Stimulated activated CD8-positive, alpha-beta memory T cell treated with anti-CD3 and anti-CD28 coated beads, Interleukin-12 subunit alpha, Interleukin-12 subunit beta, amount 100 ng/mL, for 4 hours (primary cell): ENCODE results near the gene PRR22.

Experiments
- DNase-seq: peaks from one replicate; pipeline ENCODE4 v3.0.0-alpha.2; 2020; ENCODE audit warnings: low read depth

Gene PRR22

DNA sequence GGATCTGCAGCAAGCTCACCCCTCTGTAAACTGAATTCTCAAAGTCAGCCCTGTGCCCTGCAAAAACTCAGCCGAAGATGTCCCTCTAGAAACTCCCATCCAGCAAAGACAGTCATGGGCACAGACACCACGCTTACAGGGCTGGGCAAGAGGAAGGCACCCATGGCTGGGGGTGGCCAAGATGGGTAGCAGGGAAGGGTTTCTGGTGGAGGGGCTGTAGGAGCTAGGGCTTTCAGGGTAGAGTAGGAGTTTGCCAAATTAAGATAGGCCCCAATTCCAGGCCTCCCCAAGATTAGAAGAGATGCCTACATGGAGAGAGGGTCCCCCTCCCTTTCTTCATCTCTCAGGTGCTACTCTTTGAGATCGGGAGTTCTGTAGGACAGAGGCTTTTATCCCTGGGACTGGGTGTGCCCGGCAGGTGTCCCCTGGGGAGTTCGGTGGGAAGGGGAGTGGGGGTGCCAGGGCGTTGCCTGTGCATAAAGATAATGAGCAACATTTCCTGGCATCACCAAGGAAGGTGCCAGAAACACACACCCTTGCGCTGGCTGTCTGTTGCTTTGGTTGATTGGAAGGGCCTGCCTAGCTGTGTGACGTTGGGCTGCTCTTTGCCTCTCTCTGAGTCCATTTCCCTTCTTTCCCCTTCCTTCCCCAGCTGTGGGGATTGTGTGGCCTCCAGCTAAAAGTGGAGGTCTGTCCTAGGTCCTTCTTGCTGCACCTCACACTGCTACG is 29.7 kb upstream of the PRR22 start:
- DNase-seq, result no peak

DNA sequence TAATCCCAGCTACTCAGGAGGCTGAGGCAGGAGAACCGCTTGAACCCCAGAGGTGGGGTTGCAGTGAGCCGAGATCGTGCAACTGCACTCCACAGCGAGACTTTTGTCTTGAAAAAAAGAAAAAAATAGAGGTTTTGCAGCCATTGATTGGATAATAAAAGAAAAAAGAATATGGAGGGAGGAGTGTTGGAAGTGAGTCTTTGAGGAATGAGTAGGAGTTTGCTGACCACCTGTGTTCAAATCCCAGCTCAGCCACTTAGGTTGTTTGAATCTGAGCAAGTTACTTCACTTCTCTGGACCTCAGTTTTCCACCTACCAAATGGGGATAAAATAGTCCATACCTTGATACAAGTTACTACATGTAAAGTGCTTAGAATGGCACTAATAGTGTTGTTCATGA is 26.6 kb upstream of the PRR22 start:
- no peak for DNase-seq

DNA sequence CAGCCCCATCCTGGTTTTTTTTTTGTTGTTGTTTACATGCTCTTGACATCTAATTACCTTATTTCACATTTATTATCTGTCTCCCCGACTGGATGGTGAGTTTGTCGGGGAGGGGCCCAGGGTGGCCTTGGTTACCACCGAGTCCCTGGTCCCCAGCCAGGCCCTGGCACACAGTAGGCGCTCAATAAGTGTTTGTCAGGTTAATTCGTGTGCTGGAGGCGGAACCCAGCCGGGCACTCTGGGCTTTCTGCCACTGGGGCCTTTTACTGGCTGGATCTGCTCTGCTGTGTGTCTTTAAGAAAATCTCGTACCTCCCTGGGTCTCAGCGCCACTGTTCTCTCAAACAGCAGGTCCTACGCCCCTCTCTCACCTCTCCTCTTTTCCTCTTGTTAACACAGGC is 24.9 kb upstream of the PRR22 start:
- no peak for DNase-seq

- DNase-seq, result no peak
These were observed 24.5 kb upstream of the PRR22 start for GRCh38 chr19:5809053-5809452.

DNA sequence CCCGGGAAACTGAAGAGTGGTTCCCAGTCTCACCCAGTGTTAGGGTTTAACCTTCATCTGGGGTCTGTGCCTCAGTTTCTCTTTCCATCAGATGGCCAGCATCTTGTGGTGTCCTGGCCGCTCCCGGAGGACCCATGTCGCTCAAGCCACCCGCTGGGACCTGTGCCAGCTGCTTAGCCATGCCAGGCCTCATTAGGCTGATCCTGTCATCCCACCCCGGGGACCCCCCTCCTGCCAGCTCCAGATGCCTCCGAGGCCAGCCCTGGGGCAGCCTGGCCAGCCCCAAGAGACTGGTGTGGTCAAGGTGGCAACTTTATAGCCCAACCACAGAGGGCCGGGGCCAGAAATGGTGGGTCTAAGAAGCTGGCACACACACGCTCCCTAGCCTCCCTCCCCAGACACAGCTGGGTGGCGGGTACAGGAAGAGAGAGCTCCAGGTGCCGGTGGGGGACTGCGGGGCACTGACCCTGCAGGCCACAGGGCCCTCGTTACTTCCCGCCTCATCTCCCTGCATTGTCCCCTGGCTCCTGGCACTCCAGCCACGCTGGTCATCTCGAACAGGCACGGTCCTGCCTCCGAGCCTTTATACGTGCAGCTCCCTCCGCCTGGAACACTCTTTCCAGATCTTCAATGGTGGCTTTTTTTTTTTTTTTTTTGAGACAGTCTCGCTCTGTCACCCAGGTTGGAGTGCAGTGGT is 23.7 kb upstream of the PRR22 start:
- DNase-seq, result no peak

- DNase-seq, result no peak
These were observed 22.4 kb upstream of the PRR22 start for GRCh38 chr19:5806905-5807304.

GRCh38 chr19:5806133-5806489 is 21.6 kb upstream of the PRR22 start:
- DNase-seq, result no peak

GRCh38 chr19:5805462-5806132 is 21.1 kb upstream of the PRR22 start:
- DNase-seq, result no peak

- DNase-seq, result no peak
These were observed 20.2 kb upstream of the PRR22 start, which contains the start of gene NRTN for GRCh38 chr19:5804516-5805461. NRTN (plus strand) TSS chr19:5805067; CDS start chr19:5824166, 19,099 bp downstream.

DNA sequence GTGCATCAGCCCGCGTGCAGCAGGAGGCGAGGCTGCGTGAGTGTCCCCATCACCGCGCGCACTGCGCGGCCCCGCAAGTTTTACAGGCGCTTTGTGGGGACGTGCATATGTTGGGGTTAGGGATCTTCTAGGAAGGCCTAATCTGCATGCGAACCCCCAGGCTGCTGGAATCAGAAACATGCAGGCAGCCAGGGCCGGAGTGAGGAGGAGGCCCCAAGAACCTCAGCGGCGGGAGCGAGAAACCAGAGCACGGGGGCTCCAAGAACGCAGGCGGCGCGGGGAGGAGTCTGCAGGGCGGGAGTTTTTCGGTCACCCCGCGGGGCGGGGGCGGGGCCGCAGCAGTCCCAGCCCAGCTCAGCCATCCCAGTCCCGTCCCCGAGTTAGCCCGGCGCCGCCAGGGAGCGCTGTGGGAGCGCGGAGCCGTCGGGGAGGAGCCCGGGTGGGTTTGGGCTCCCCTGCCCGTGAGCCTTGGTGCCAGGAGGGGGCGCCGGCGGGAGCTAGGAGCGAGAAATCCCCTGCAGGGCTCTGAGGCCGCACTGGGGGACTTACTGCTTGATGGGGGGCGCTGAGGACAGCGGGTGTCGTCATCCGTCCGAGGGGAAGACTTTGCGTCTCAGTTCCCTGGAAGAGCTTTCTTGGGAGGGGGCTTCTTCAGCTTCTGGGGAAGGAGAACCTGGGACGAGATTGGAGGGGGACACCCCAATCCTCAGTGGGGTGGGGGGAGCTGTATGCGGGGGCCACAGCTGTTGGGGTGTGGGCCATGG is 19.4 kb upstream of the PRR22 start:
- DNase-seq, result peak; percentile 79

- DNase-seq, result no peak
These were observed 18.9 kb upstream of the PRR22 start for GRCh38 chr19:5803441-5803751.

- DNase-seq, result no peak
These were observed 17.5 kb upstream of the PRR22 start for GRCh38 chr19:5801796-5802619.

DNA sequence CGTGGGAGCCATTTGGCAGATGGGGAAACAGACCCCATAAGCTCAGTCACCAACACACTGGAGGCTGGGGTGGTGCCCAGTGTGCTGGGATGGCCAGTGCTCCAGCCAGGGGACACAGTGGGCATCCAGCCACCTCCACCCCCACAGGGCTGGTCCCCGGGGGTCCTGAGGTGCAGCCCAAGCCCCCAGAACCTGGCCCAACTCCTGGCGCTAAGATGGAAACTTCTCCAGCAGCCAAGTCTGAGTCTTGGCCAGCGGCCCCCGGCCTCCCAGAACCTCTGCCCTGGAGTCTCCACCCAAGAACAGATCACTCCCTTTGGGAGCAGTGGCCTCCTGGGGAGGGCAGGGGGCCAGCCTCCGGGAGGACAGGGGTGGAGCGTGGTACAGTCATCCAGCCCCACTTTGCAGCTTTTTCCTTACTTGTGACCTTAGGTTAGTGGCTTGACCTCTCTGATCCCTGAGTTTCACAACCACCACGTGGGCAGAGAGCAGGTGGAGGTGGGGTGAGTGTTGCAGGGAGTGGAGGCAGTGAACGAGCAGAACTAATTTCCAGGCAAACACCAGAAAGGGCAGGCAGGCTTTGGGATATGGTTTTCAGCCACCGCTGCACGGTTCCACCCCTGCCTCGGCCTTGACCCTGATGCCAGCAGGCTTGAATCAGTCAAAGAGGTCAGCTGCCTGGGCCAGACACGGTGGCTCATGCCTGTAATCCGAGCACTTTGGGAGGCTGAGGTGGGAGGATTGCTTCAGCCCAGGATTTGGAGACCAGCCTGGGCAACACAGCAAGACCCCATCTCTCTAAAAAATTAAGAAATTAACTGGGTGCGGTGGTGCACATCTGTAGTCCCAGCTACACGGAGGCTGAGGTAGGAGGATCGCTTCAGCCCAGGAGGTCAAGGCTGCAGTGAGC is 16.1 kb upstream of the PRR22 start:
- no peak for DNase-seq

DNA sequence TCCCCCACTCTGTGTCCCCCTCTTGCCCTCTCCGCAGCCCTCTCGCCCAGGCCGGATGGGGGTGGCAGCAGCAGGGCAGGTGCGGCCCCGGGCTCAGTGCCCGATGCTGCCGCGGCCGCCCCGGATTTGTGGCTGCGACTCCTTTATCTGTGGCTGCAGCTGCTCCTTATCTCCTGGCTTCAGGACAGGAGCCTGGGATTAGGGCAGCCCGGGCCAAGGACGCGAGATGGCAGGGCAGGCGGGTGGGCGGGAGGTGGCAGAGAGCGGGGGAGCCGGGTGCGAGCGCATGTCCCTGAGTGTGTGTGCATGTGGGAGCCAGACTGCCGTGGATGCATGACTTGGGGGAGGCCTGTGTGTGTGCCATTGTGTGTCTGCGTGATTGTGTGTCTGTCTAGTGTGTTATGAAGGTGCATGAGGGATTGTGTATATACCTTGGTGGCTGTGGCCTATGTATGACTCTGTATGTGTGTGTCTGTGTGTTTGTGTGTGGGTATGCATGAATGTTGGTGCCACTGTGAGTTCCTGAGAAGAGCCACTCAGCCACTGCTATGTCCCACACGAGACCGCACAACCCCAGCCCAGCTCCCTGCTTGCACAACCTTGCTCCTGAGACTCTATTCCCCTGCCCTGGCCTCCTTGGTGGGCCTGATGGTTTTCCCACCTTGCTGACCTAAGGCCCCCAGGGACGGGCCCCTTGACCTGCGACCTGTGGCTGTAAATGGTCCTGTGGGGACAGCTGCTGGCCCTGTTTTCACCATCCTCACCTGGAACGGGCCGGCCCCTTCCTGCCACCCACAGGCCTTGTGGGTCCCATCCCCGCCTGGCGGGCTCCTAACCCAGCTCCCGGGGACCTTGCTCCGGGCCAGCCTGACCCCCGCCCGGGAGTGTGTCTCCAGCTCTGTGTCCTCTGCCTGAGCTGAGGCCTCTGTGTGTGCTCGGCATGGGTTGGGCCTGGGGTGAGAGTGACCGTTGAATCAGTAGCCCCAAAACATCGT is 15.0 kb upstream of the PRR22 start:
- DNase-seq, result no peak

DNA sequence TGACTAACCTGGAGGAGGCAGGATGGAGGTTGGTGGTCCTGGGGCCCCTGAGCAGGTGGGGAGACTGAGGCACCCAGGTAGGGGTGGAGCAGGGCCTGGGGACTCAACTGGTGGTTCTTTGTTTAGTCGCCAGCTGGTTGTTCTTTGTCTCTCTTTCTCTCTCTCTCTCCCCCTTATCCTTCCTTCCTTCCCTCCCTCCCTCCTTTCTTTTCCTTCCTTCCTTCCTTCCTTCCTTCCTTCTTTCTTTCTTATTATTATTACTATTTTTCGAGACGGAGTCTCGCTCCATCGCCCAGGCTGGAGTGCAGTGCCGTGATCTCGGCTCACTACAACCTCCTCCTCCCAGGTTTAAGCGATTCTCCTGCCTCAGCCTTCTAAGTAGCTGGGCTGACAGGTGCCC is 13.7 kb upstream of the PRR22 start:
- DNase-seq, result no peak

- DNase-seq, result no peak
These were observed 10.9 kb upstream of the PRR22 start for GRCh38 chr19:5795382-5795919.

DNA sequence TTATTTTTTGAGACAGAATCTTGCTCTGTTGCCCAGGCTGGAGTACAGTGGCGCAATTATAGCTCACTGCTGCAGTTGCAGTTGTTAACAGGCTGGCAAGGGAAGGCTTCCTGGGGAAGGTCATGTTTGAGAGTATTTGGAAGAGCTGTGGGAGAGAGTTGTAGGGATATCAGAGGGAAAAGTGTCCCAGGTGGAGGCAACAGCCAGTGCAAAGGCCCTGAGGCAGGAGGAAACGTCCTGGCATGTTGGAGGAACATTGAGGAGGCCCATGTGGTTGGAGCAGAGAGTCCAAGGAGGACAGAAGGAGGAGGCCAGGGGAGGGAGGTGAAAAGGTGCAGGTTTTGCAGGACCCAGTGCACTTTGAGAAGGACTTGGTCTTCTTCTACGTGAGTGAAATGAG is 8.6 kb upstream of the PRR22 start:
- no peak for DNase-seq

- DNase-seq, result no peak
These were observed 7.7 kb upstream of the PRR22 start for GRCh38 chr19:5792224-5792623.
